PC-9 (cell line): ENCODE results near the gene ERC2. TPM values are rescaled to one million over a fixed set of nuclear protein-coding genes. Genes with fewer than 3 reads are reported as not detected.

Source experiments
- BruUV-seq: library from RNA; stranded (reverse); fragments of 400-500 nt; replicated peaks from 2 replicates; lab custom pipeline; 2021; lab: Mats Ljungman, UMichigan
- CTCF ChIA-PET: fragments of 300-600 bp; sonication (Branson Sonifier 250); formaldehyde crosslinking; loops from one replicate; lab custom pipeline; 2022; ENCODE audit warnings: antibody characterized with exemption; lab: Charles Lee
- POLR2A ChIA-PET: fragments of 300-600 bp; sonication (Branson Sonifier 250); formaldehyde crosslinking; loops from one replicate; lab custom pipeline; 2022; ENCODE audit warnings: antibody characterized with exemption; ENCODE audit not compliant: unreplicated experiment; lab: Charles Lee
- DNase-seq, 2 experiments: peaks; one replicate each; pipeline versions ENCODE4 v3.0.0 to v3.0.0-alpha.2; 2015 to 2022; ENCODE audit warnings: mixed read lengths in 1 of 2
- H2AFZ ChIP-seq: fragments of 200-600 bp; sonication (generic); 2 replicates; pipeline ENCODE4 v1.8.1; 2017; ENCODE audit warnings: antibody characterized with exemption
- H3F3A ChIP-seq: fragments of 200-600 bp; sonication (generic); 2 replicates; pipeline ENCODE4 v1.8.1; 2017; ENCODE audit warnings: antibody characterized with exemption, mild to moderate bottlenecking, low read depth; ENCODE audit not compliant: insufficient read depth
- H3K27ac ChIP-seq: fragments of 200-600 bp; sonication (generic); 2 replicates; pipeline ENCODE4 v1.6.1; 2016; ENCODE audit warnings: mixed run types
- H3K27me3 ChIP-seq: fragments of 200-600 bp; sonication (generic); 2 replicates; pipeline ENCODE4 v1.6.1; 2016; ENCODE audit warnings: low read depth, mixed run types; ENCODE audit not compliant: insufficient read depth
- H3K36me3 ChIP-seq: fragments of 200-600 bp; sonication (generic); 2 replicates; pipeline ENCODE4 v1.6.1; 2016; ENCODE audit warnings: low read depth, mixed run types
- H3K4me1 ChIP-seq: fragments of 200-600 bp; sonication (generic); replicated peaks from 2 replicates; pipeline ENCODE4 v1.6.1; 2016; ENCODE audit warnings: mixed run types; ENCODE audit not compliant: insufficient read depth
- H3K4me2 ChIP-seq: fragments of 200-600 bp; sonication (generic); 2 replicates; pipeline ENCODE4 v1.6.1; 2017; ENCODE audit warnings: mixed run types
- H3K4me3 ChIP-seq: fragments of 200-600 bp; sonication (generic); 2 replicates; pipeline ENCODE4 v1.6.1; 2016; ENCODE audit warnings: mixed run types
- H3K79me2 ChIP-seq: fragments of 200-600 bp; sonication (generic); 2 replicates; pipeline ENCODE4 v1.6.1; 2017; ENCODE audit warnings: low read depth, mixed run types
- H3K9me2 ChIP-seq: fragments of 200-600 bp; sonication (generic); 2 replicates; pipeline ENCODE4 v1.8.1; 2017; ENCODE audit warnings: mild to moderate bottlenecking; ENCODE audit not compliant: insufficient read depth
- H3K9me3 ChIP-seq: fragments of 200-600 bp; sonication (generic); 2 replicates; pipeline ENCODE4 v1.8.1; 2016; ENCODE audit warnings: low read depth; ENCODE audit not compliant: insufficient read depth
- H4K20me1 ChIP-seq: fragments of 200-600 bp; sonication (generic); 2 replicates; pipeline ENCODE4 v1.8.1; 2017; ENCODE audit not compliant: insufficient read depth
- CTCF ChIP-seq: fragments of 200-600 bp; sonication (generic); conservative IDR thresholded peaks from 2 replicates; pipeline ENCODE4 v1.6.1; 2017; ENCODE audit warnings: mixed run types, antibody characterized with exemption, mild to moderate bottlenecking, moderate library complexity
- EZH2 ChIP-seq: fragments of 200-600 bp; sonication (generic); IDR thresholded peaks from 2 replicates; pipeline ENCODE4 v1.8.0; 2017; ENCODE audit warnings: antibody characterized with exemption, low read depth
- intact Hi-C: fragments of 100-400 bp; cut with micrococcal nuclease; formaldehyde crosslinking; loops from one replicate; pipeline ENCODE4 v1.10.0; 2022; ENCODE audit not compliant: unreplicated experiment
- total RNA-seq: library from RNA; stranded (reverse); gene quantifications from 2 replicates; pipeline ENCODE4 v1.2.3, GENCODE V29; 2021

The ERC2 gene
- total RNA-seq, 1 experiment from 2014 or later = 1.4 TPM

- Histone ChIP-seq H3K9me2 (no peaks in the 10 kb centered on the region), H3K27ac (no peak overlapping the region), H3F3A (no peaks in the 10 kb centered on the region), H3K36me3 (no peaks in the 10 kb centered on the region), H3K4me2 (no peak overlapping the region), H4K20me1 (no peaks in the 10 kb centered on the region), H3K9me3 (no peaks in the 10 kb centered on the region), H3K27me3 (no peaks in the 10 kb centered on the region), H3K4me3 (no peak overlapping the region), H3K79me2 (no peaks in the 10 kb centered on the region), H3K4me1 (no peaks in the 10 kb centered on the region), H2AFZ (no peak overlapping the region)
- no peak for DNase-seq
- ChIA-PET CTCF (no interaction called here), POLR2A (no interaction called here)
- TF ChIP-seq CTCF = no peak
- no peak for TF ChIP-seq EZH2
- no TSS peak for BruUV-seq
- intact Hi-C loops = no loop called here
These were observed 610.6 kb downstream of the ERC2 start for GRCh38 chr3:55857633-55858032.

- H3K27me3 ChIP-seq = no peaks in the 10 kb centered on the region
- no peaks in the 10 kb centered on the region for H3K36me3 ChIP-seq
- H3K9me2 ChIP-seq = no peaks in the 10 kb centered on the region
- no TSS peak for BruUV-seq
- no peak for TF ChIP-seq CTCF
- no peak for TF ChIP-seq EZH2
- no peaks in the 10 kb centered on the region for H3K79me2 ChIP-seq
- CTCF ChIA-PET = no interaction called here
- POLR2A ChIA-PET = interaction anchor here (0.6 kb wide), 1 partner anchor 870 kb away, joined by 4 read pairs; no protein-coding TSS in a partner anchor
- H3K4me2 ChIP-seq = no peak overlapping the region
- no peak overlapping the region for H2AFZ ChIP-seq
- H3F3A ChIP-seq = no peaks in the 10 kb centered on the region
- no peak overlapping the region for H3K27ac ChIP-seq
- no peaks in the 10 kb centered on the region for H4K20me1 ChIP-seq
- H3K4me3 ChIP-seq = no peak overlapping the region
- intact Hi-C loops = no loop called here
- H3K4me1 ChIP-seq = no peaks in the 10 kb centered on the region
- H3K9me3 ChIP-seq = no peaks in the 10 kb centered on the region
- peak in 1 of 2 experiments; percentile 31 for DNase-seq
These were observed 613.0 kb downstream of the ERC2 start for GRCh38 chr3:55855311-55855710.

- H3K27ac ChIP-seq = no peak overlapping the region
- H4K20me1 ChIP-seq = no peaks in the 10 kb centered on the region
- no peaks in the 10 kb centered on the region for H3K79me2 ChIP-seq
- intact Hi-C loops = no loop called here
- H3K4me2 ChIP-seq = no peak overlapping the region
- ChIA-PET POLR2A (interaction anchor here (0.6 kb wide), 1 partner anchor 871 kb away, joined by 4 read pairs; no protein-coding TSS in a partner anchor), CTCF (no interaction called here)
- BruUV-seq = no TSS peak
- no peaks in the 10 kb centered on the region for H3F3A ChIP-seq
- H3K9me3 ChIP-seq = no peaks in the 10 kb centered on the region
- no peaks in the 10 kb centered on the region for H3K4me1 ChIP-seq
- H3K36me3 ChIP-seq = no peaks in the 10 kb centered on the region
- H3K27me3 ChIP-seq = no peaks in the 10 kb centered on the region
- no peak overlapping the region for H2AFZ ChIP-seq
- H3K9me2 ChIP-seq = no peaks in the 10 kb centered on the region
- TF ChIP-seq CTCF (no peak), EZH2 (no peak)
- DNase-seq = peak in 1 of 2 experiments; percentile 11
- no peak overlapping the region for H3K4me3 ChIP-seq
These were observed 613.8 kb downstream of the ERC2 start for GRCh38 chr3:55854494-55854893.
